GM12892 (cell line): ENCODE data around the gene CEP44.

ENCODE experiments used
- POLR2A ChIP-seq: IDR thresholded peaks from 2 replicates; pipeline ENCODE4 v1.6.1; 2011; ENCODE audit warnings: low read depth, low read length, control low read depth
- POLR2AphosphoS5 ChIP-seq: IDR thresholded peaks from 2 replicates; pipeline ENCODE4 v1.6.1; 2011; ENCODE audit warnings: low read depth, low read length, control low read depth

DNA sequence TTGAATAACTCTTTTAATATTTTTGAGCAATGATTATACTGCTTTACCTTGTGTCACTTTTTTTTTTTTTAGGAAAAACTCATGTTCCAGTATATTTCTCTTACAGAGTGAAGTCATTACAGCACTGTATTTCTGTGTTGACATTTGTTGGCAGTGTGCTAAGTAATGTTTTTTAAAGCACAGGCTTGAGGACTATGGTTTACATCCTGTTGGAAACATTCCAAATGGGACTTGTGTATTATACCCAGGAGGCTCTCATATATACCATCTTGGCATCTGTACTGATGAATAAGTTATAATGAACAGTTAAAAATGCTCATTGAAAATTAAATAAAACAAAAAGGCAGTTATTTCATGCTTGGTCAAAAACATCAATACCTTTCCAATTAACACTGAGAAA, 33.8 kb downstream of the CEP44 start:
- TF ChIP-seq POLR2A = no peak
- TF ChIP-seq POLR2AphosphoS5 = no peak
